Breast epithelium (tissue), 4 donors: ENCODE measurements around the gene RGS3. TPM values are rescaled to one million over a fixed set of nuclear protein-coding genes. Genes with fewer than 3 reads are reported as not detected.

Source experiments
- DNase-seq, 2 donors: peaks; one replicate each; pipeline ENCODE4 v3.0.0-alpha.2; 2019; ENCODE audit warnings: low spot score in 2 of 2
- H3K27ac ChIP-seq, 2 donors: fragments of 200-600 bp; sonication (generic) in 1 of 2; one replicate each; pipeline ENCODE4 v1.5.1; 2016 to 2019; ENCODE audit warnings: mild to moderate bottlenecking in 1 of 2
- H3K27me3 ChIP-seq, 2 donors: fragments of 200-600 bp; sonication (generic) in 1 of 2; one replicate each; pipeline versions ENCODE4 v1.5.1 to v1.6.0; 2017 to 2019; ENCODE audit warnings: control low read depth in 1 of 2, mild to moderate bottlenecking in 1 of 2
- H3K36me3 ChIP-seq: fragments of 200-600 bp; one replicate; pipeline ENCODE4 v1.5.1; 2019
- H3K4me1 ChIP-seq, 2 donors: fragments of 200-600 bp; sonication (generic); one replicate each; pipeline ENCODE4 v1.5.1; 2016 to 2019; ENCODE audit warnings: control low read depth in 1 of 2
- H3K4me3 ChIP-seq, 3 donors: fragments of 200-600 bp; sonication (generic); 1 replicate in 2 of 3; 2 replicates in 1 of 3; pipeline ENCODE4 v1.5.1; 2016 to 2019; ENCODE audit warnings: mild to moderate bottlenecking in 3 of 3, moderate library complexity in 2 of 3
- H3K9me3 ChIP-seq, 2 donors: fragments of 200-600 bp; sonication (generic) in 1 of 2; one replicate each; pipeline ENCODE4 v1.5.1; 2016 to 2019; ENCODE audit warnings: control low read depth in 1 of 2
- CTCF ChIP-seq, 3 donors: fragments of 450-650 bp; IDR thresholded peaks; one replicate each; pipeline ENCODE4 v1.5.1; 2016 to 2017; ENCODE audit warnings: antibody characterized with exemption in 3 of 3, mild to moderate bottlenecking in 3 of 3, moderate library complexity in 3 of 3
- POLR2A ChIP-seq: fragments of 450-650 bp; IDR thresholded peaks from one replicate; pipeline ENCODE4 v1.6.1; 2016; ENCODE audit warnings: antibody characterized with exemption, mild to moderate bottlenecking, moderate library complexity
- POLR2AphosphoS5 ChIP-seq, 3 donors: sonication (generic); formaldehyde crosslinking; IDR thresholded peaks; one replicate each; pipeline ENCODE4 v1.6.1; 2017; ENCODE audit warnings: antibody characterized with exemption in 3 of 3
- intact Hi-C: fragments of 100-400 bp; cut with DNase I; formaldehyde crosslinking; loops from one replicate; pipeline ENCODE4 v1.15.1; 2023; ENCODE audit warnings: low total_unique reads
- total RNA-seq, 3 donors: library from RNA; depleted of rRNA; stranded (reverse); fragments of >200 nt; gene quantifications; one replicate each; pipeline ENCODE4 v1.1.0, GENCODE V29; 2016

RGS3 gene
- total RNA-seq, 3 donors from 2014 or later = 31.7 to 49.0 (median 35.4) TPM

GRCh38 chr9:113456235-113456634 is 7.3 kb upstream of the RGS3 start:
- H3K36me3 ChIP-seq = no peaks in the 10 kb centered on the region
- intact Hi-C loops = no loop called here
- H3K27me3 ChIP-seq = no peaks in the 10 kb centered on the region
- H3K9me3 ChIP-seq = no peaks in the 10 kb centered on the region
- H3K4me1 ChIP-seq = peaks cover 0 to 3% of the 10 kb centered on the region in 2 donors
- H3K27ac ChIP-seq = peak overlapping the region; percentile 82 to 88
- no peak for DNase-seq
- TF ChIP-seq CTCF (IDR thresholded peaks at IDR 0.05) = no peak
- TF ChIP-seq POLR2AphosphoS5 (IDR thresholded peaks at IDR 0.05) = no peak
- TF ChIP-seq POLR2A = no peak
- H3K4me3 ChIP-seq = no peak overlapping the region

- DNase-seq = no peak
- peaks cover 0 to 3% of the 10 kb centered on the region in 2 donors for H3K27me3 ChIP-seq
- intact Hi-C loops = no loop called here
- H3K4me3 ChIP-seq = no peak overlapping the region
- H3K4me1 ChIP-seq = no peaks in the 10 kb centered on the region
- TF ChIP-seq POLR2AphosphoS5 (IDR thresholded peaks at IDR 0.05) (no peak), POLR2A (no peak), CTCF (IDR thresholded peaks at IDR 0.05) (no peak)
- H3K36me3 ChIP-seq = no peaks in the 10 kb centered on the region
- H3K27ac ChIP-seq = no peak overlapping the region
- no peaks in the 10 kb centered on the region for H3K9me3 ChIP-seq
Observed at GRCh38 chr9:113461285-113461684, 2.2 kb upstream of the RGS3 start.

- Histone ChIP-seq H3K27me3 (peaks cover 0 to 3% of the 10 kb centered on the region in 2 donors), H3K27ac (no peak overlapping the region), H3K4me3 (no peak overlapping the region), H3K9me3 (no peaks in the 10 kb centered on the region), H3K36me3 (no peaks in the 10 kb centered on the region), H3K4me1 (no peaks in the 10 kb centered on the region)
- no peak for DNase-seq
- intact Hi-C loops = no loop called here
- TF ChIP-seq CTCF (IDR thresholded peaks at IDR 0.05) (no peak), POLR2AphosphoS5 (IDR thresholded peaks at IDR 0.05) (no peak), POLR2A (no peak)
Observed at GRCh38 chr9:113461943-113462342, 1.6 kb upstream of the RGS3 start.

- peaks cover 0 to 3% of the 10 kb centered on the region in 2 donors for H3K27me3 ChIP-seq
- no peak overlapping the region for H3K27ac ChIP-seq
- H3K9me3 ChIP-seq = no peaks in the 10 kb centered on the region
- no peaks in the 10 kb centered on the region for H3K36me3 ChIP-seq
- DNase-seq = no peak
- TF ChIP-seq CTCF (IDR thresholded peaks at IDR 0.05) (no peak), POLR2A (no peak), POLR2AphosphoS5 (IDR thresholded peaks at IDR 0.05) (no peak)
- intact Hi-C loops = no loop called here
- H3K4me3 ChIP-seq = no peak overlapping the region
- H3K4me1 ChIP-seq = no peaks in the 10 kb centered on the region
Observed at GRCh38 chr9:113462781-113463286, 693 bp upstream of the RGS3 start.

GRCh38 chr9:113464286-113464660 is 746 bp downstream of the RGS3 start:
- Histone ChIP-seq H3K4me3 (peak overlapping the region in 2 of 3 donors; percentile 47 to 64), H3K27me3 (peaks cover 0 to 3% of the 10 kb centered on the region in 2 donors), H3K27ac (no peak overlapping the region), H3K4me1 (no peaks in the 10 kb centered on the region), H3K9me3 (no peaks in the 10 kb centered on the region), H3K36me3 (no peaks in the 10 kb centered on the region)
- no peak for DNase-seq
- TF ChIP-seq POLR2AphosphoS5 (IDR thresholded peaks at IDR 0.05) = no peak
- TF ChIP-seq CTCF (IDR thresholded peaks at IDR 0.05) = no peak
- TF ChIP-seq POLR2A = no peak
- intact Hi-C loops = no loop called here
